Activated naive CD4-positive, alpha-beta T cell (primary cell): ENCODE results near the gene LIMA1.

ENCODE experiments used
- DNase-seq, 4 experiments: peaks; one replicate each; lab custom pipeline; 2025; lab: John Stamatoyannopoulos, UW

Gene LIMA1

GRCh38 chr12:50129290-50129689 is 154.0 kb downstream of the LIMA1 start:
- no peak for DNase-seq

- DNase-seq, result no peak
Measured at GRCh38 chr12:50127546-50127945, 155.8 kb downstream of the LIMA1 start.
